Lower leg skin (tissue), 4 donors: ENCODE measurements around the gene RIMS1. TPM values are rescaled to one million over a fixed set of nuclear protein-coding genes. Genes with fewer than 3 reads are reported as not detected.

Experiments
- DNase-seq, 2 donors: peaks; one replicate each; pipeline ENCODE4 v3.0.0-alpha.2; 2019; ENCODE audit warnings: low spot score in 2 of 2
- H3K4me3 ChIP-seq: fragments of 200-600 bp; sonication (generic); 2 replicates; pipeline ENCODE4 v1.5.1; 2017; ENCODE audit warnings: mild to moderate bottlenecking, low read depth; ENCODE audit not compliant: poor library complexity, severe bottlenecking
- POLR2A ChIP-seq, 2 donors: fragments of 450-650 bp; IDR thresholded peaks; one replicate each; pipeline ENCODE4 v1.6.1; 2016 to 2017; ENCODE audit warnings: antibody characterized with exemption in 2 of 2, mild to moderate bottlenecking in 1 of 2, moderate library complexity in 1 of 2
- WGBS, 2 donors: methylation state at CpG; one replicate each; pipeline ENCODE4 v1.1.5; 2018; 5-methylcytosine and 5-hydroxymethylcytosine counted together
- intact Hi-C: fragments of 100-400 bp; cut with DNase I; formaldehyde crosslinking; loops from one replicate; pipeline ENCODE4 v1.15.0; 2023; ENCODE audit warnings: low total_unique reads
- total RNA-seq, 4 donors: library from RNA; depleted of rRNA; stranded (reverse); fragments of >200 nt; gene quantifications; one replicate each; pipeline ENCODE4 v1.1.0, GENCODE V29; 2016
- TF ChIP-seq, protein P1 (sequence below), 3 donors: fragments of 450-650 bp; IDR thresholded peaks; one replicate each; pipeline ENCODE4 v1.5.1; 2016; ENCODE audit warnings: antibody characterized with exemption in 3 of 3, mild to moderate bottlenecking in 3 of 3, moderate library complexity in 2 of 3

Gene RIMS1
- total RNA-seq, 4 donors from 2014 or later, result 1.3 to 9.4 (median 4.7) TPM

DNA sequence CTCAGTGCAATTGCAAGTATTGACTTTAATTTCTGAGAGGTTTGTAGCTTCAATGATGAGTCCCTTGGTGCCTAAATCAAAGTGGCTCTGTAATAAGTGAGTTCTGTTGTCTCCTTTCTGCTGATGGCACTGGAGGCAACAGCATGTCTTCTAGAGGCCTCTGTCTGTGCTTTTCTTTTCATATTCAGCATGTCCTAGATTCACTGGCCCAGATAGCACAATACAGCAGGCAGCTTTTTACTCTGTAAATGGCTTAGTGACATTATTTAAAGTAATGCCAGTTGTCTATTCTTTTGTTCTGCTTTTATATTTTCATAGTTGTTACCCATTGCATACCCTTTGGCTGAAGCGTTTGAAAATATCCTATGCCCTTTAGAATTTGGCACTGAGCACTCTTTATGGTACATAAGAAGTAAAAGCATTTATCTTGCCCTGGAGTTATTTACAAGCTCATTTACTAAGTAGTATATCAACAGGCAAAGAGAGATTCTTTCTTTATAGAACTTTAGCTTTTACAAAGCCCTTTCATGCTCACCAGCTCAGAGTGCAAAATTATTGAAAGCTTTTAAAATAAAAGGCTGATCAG is 464.0 kb downstream of the RIMS1 start:
- TF ChIP-seq POLR2A (IDR thresholded peaks at IDR 0.05), result no peak
- TF ChIP-seq, protein P1, sequence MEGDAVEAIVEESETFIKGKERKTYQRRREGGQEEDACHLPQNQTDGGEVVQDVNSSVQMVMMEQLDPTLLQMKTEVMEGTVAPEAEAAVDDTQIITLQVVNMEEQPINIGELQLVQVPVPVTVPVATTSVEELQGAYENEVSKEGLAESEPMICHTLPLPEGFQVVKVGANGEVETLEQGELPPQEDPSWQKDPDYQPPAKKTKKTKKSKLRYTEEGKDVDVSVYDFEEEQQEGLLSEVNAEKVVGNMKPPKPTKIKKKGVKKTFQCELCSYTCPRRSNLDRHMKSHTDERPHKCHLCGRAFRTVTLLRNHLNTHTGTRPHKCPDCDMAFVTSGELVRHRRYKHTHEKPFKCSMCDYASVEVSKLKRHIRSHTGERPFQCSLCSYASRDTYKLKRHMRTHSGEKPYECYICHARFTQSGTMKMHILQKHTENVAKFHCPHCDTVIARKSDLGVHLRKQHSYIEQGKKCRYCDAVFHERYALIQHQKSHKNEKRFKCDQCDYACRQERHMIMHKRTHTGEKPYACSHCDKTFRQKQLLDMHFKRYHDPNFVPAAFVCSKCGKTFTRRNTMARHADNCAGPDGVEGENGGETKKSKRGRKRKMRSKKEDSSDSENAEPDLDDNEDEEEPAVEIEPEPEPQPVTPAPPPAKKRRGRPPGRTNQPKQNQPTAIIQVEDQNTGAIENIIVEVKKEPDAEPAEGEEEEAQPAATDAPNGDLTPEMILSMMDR (IDR thresholded peaks at IDR 0.05), result no peak
- intact Hi-C loops, result no loop called here
- H3K4me3 ChIP-seq, result no peak overlapping the region
- 47 to 49% methylated on average over 1 of the region's 1 CpG for WGBS, 2 donors
- no peak for DNase-seq

GRCh38 chr6:72363844-72364740 is 477.7 kb downstream of the RIMS1 start:
- 69 to 74% methylated on average over 7 of the region's 7 CpGs for WGBS, 2 donors
- H3K4me3 ChIP-seq, result no peak overlapping the region
- intact Hi-C loops, result no loop called here
- no peak for TF ChIP-seq POLR2A (IDR thresholded peaks at IDR 0.05)
- TF ChIP-seq, protein P1 (IDR thresholded peaks at IDR 0.05), result no peak
- no peak for DNase-seq

DNA sequence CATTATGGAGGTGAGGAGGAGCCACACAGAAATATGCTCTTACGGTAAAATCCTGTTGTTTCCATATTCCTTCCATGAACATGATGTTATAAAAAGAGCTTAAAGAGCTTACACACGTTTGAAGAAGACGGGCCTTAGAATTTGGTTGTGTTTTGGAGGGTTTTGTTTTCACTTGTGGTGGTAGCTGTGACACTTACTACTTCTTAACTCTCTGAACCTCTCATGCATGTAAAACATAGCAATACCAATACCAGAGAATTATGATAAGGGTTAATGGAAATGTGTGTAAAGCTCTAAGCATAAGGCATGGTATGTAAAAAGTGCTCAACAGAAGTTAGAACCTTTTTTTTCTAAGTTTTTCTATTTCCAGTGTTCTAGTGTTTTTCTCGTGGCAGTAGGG is 479.4 kb downstream of the RIMS1 start:
- TF ChIP-seq, protein P1 (IDR thresholded peaks at IDR 0.05), result no peak
- TF ChIP-seq POLR2A (IDR thresholded peaks at IDR 0.05), result no peak
- DNase-seq, result no peak
- intact Hi-C loops, result no loop called here
- WGBS, 2 donors, result 73 to 83% methylated on average over 4 of the region's 4 CpGs
- H3K4me3 ChIP-seq, result no peak overlapping the region

DNA sequence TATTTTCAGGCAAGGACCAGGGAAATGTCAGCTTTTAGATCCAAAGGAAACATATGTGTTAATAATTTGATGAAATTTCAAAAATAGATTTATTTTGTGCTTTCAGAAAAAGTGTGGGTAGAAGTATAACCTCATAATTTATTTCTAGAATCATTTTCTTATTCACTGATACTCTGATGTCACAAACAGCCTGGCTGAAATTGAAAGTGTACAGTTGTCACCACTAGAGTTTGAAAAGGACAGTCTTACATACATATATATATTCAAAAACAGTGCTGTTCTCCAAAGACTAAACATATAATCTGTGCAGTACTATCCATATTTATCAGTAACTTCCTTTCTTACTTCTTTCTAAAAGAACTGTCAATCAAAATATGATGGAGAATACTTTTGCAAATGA is 481.1 kb downstream of the RIMS1 start:
- H3K4me3 ChIP-seq, result no peak overlapping the region
- no peak for TF ChIP-seq POLR2A (IDR thresholded peaks at IDR 0.05)
- TF ChIP-seq, protein P1 (IDR thresholded peaks at IDR 0.05), result no peak
- DNase-seq, result no peak
- intact Hi-C loops, result no loop called here

DNA sequence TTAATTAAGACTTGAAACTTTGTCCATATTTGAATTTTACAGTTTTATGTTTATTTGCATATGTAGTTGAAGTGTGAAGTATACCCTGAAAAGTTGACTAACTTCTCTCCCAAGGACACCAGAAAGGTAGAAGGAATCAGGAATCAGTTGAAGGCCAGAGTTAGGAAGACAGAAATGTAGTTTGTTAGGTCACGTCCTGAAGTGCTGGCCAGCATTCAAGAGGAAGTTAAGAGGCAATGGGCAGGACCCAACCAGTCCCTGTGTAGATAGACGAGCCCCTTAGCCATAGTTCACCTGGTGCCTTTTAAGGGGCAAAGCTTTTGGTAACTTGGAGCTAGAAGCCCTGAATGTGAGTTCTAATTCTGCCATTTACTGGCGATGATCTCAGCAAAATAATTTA is 485.1 kb downstream of the RIMS1 start:
- intact Hi-C loops, result no loop called here
- DNase-seq, result no peak
- WGBS, 2 donors, result 40 to 42% methylated on average over 3 of the region's 3 CpGs
- TF ChIP-seq, protein P1 (IDR thresholded peaks at IDR 0.05), result no peak
- no peak for TF ChIP-seq POLR2A (IDR thresholded peaks at IDR 0.05)
- no peak overlapping the region for H3K4me3 ChIP-seq
